Measurements from ENCODE around the gene OTX2. TPM values are rescaled to one million over a fixed set of nuclear protein-coding genes. Genes with fewer than 3 reads are reported as not detected.

Gene OTX2
- total and polyA plus RNA-seq, 2 of the 13 experiments (the other 11 are each of a cell fraction or from before 2014, with no cell fraction given): not detected

DNA sequence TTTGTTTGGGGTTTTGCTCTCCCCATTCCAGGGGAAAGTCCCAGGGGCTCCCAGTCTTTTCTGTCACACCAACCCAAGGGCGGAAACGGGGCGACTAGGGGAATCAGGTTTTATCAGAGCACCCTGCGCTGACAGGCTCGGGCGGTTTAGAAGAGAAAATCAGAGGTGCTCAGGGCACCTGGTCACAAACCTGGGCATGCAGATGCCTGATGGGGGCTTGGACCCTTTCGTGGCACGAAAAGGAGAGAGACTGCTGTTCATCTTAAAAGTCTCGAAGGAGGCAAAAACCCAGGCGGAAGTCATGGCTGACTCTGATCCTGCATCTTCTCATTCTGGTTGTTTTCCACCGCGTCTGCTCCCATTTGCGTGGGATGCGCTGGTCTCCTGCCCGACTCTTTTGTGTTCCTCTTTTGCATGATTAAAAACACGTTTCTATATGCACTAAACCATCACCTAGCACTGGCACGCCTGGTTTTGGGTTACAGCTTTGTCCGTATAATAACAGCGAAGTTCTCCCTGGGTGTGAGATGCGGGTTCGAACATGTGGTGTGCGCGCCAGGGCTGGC is 13.2 kb downstream of the OTX2 start (continued):
- TF ChIP-seq AHDC1 (CRISPR knock-in tag; IDR thresholded peaks at IDR 0.05; ENCODE audit: borderline replicate concordance) (no peak), BCL3 (CRISPR knock-in tag; IDR thresholded peaks at IDR 0.05) (no peak), KLF13 (CRISPR knock-in tag; IDR thresholded peaks at IDR 0.05) (no peak), RBAK (CRISPR knock-in tag; IDR thresholded peaks at IDR 0.05) (no peak), CENPX (CRISPR knock-in tag; IDR thresholded peaks at IDR 0.05) (no peak), RBM22 (optimal IDR thresholded peaks at IDR 0.05; ENCODE audit: low read length) (no peak)
- TF ChIP-seq, protein P1, sequence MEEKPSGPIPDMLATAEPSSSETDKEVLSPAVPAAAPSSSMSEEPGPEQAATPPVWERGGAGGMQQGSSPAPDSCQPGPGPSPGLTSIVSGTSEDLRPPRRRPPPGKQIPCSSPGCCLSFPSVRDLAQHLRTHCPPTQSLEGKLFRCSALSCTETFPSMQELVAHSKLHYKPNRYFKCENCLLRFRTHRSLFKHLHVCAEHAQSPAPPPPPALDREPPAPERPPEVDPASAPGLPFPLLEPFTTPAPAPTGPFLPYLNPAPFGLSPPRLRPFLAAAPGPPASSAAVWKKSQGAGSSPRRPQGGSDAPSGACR (CRISPR knock-in tag; IDR thresholded peaks at IDR 0.05): no peak

All from HepG2 (cell line).